ENCODE data around the gene ANO1. TPM values are rescaled to one million over a fixed set of nuclear protein-coding genes. Genes with fewer than 3 reads are reported as not detected.

The ANO1 gene
- total RNA-seq = 10 to 100 TPM in 3 of 4 donors, 1 to 10 TPM in 1; 6.8 to 72.6 (median 36.2) TPM

- Histone ChIP-seq H3K4me1 (no peaks in the 10 kb centered on the region), H3K27me3 (no peaks in the 10 kb centered on the region), H3K27ac (peak within 1 kb of the TSS; percentile 60 to 75)
These were observed at the start of gene ANO1 for GRCh38 chr11:70078095-70078780. Gene ANO1 (plus strand): TSS chr11:70078317. CDS start chr11:70078607, 290 bp downstream.

GRCh38 chr11:70029115-70029860 is 48.8 kb upstream of the ANO1 start:
- Histone ChIP-seq H3K27me3 (no peaks in the 10 kb centered on the region), H3K9me3 (no peaks in the 10 kb centered on the region), H3K4me1 (no peaks in the 10 kb centered on the region), H3K27ac (no peak overlapping the region), H3K4me3 (no peak overlapping the region), H3K36me3 (no peaks in the 10 kb centered on the region)
- no peak for TF ChIP-seq CTCF (IDR thresholded peaks at IDR 0.05)
- TF ChIP-seq POLR2A (IDR thresholded peaks at IDR 0.05) = no peak
- no peak for DNase-seq
- intact Hi-C loops (cut with DNase I; ENCODE audit: low total_unique reads) = no loop called here

More at GRCh38 chr11:70078095-70078780, at the start of gene ANO1:
- no peaks in the 10 kb centered on the region for H3K36me3 ChIP-seq
- H3K4me3 ChIP-seq = peak within 1 kb of the TSS; percentile 36 to 37
- intact Hi-C loops (cut with DNase I; ENCODE audit: low total_unique reads) = loop anchor here (10.0 kb wide), 1 partner anchor 77 kb away; no protein-coding TSS in a partner anchor
- peak in 1 of 2 donors; percentile 23 for DNase-seq
- peak in 1 of 2 donors; percentile 29 for TF ChIP-seq POLR2A (IDR thresholded peaks at IDR 0.05)
- TF ChIP-seq CTCF (IDR thresholded peaks at IDR 0.05) = peak in 3 of 4 experiments; percentile 14 to 51 (median 31)
- H3K9me3 ChIP-seq = no peaks in the 10 kb centered on the region

GRCh38 chr11:70029861-70030380 is 48.2 kb upstream of the ANO1 start:
- no peak overlapping the region for H3K27ac ChIP-seq
- DNase-seq = no peak

GRCh38 chr11:70030412-70030811 is 47.7 kb upstream of the ANO1 start:
- no peak for TF ChIP-seq POLR2A (IDR thresholded peaks at IDR 0.05)
- no peak for TF ChIP-seq CTCF (IDR thresholded peaks at IDR 0.05)
- intact Hi-C loops (cut with DNase I; ENCODE audit: low total_unique reads) = no loop called here
- DNase-seq = no peak
- Histone ChIP-seq H3K4me1 (no peaks in the 10 kb centered on the region), H3K27me3 (no peaks in the 10 kb centered on the region), H3K36me3 (no peaks in the 10 kb centered on the region), H3K4me3 (no peak overlapping the region), H3K9me3 (no peaks in the 10 kb centered on the region), H3K27ac (no peak overlapping the region)

More at GRCh38 chr11:70029861-70030380, 48.2 kb upstream of the ANO1 start:
- Histone ChIP-seq H3K9me3 (no peaks in the 10 kb centered on the region), H3K27me3 (no peaks in the 10 kb centered on the region), H3K36me3 (no peaks in the 10 kb centered on the region), H3K4me1 (no peaks in the 10 kb centered on the region), H3K4me3 (no peak overlapping the region)
- intact Hi-C loops (cut with DNase I; ENCODE audit: low total_unique reads) = no loop called here
- TF ChIP-seq CTCF (IDR thresholded peaks at IDR 0.05) = no peak

Data from uterus (tissue), 4 donors.